Uterus (tissue), 4 donors: ENCODE data around the gene C19orf73. TPM values are rescaled to one million over a fixed set of nuclear protein-coding genes. Genes with fewer than 3 reads are reported as not detected.

Experiments used
- DNase-seq, 2 donors: peaks; one replicate each; pipeline ENCODE4 v3.0.0-alpha.2; 2019 to 2020
- H3K27ac ChIP-seq, 2 donors: fragments of 200-600 bp; sonication (generic); 1 replicate in 1 of 2; 2 replicates in 1 of 2; pipeline ENCODE4 v1.5.1; 2016 to 2018
- H3K27me3 ChIP-seq, 2 donors: fragments of 200-600 bp; sonication (generic); one replicate each; pipeline ENCODE4 v1.5.1; 2018 to 2019; ENCODE audit warnings: control low read depth in 1 of 2
- H3K36me3 ChIP-seq, 2 donors: fragments of 200-600 bp; sonication (generic); one replicate each; pipeline ENCODE4 v1.5.1; 2019; ENCODE audit warnings: control low read depth in 1 of 2
- H3K4me1 ChIP-seq, 2 donors: fragments of 200-600 bp; sonication (generic); one replicate each; pipeline ENCODE4 v1.5.1; 2018 to 2019; ENCODE audit warnings: control low read depth in 1 of 2
- H3K4me3 ChIP-seq, 2 donors: fragments of 200-600 bp; sonication (generic); 1 replicate in 1 of 2; 2 replicates in 1 of 2; pipeline ENCODE4 v1.5.1; 2018 to 2019; ENCODE audit warnings: mild to moderate bottlenecking in 1 of 2
- H3K9me3 ChIP-seq, 2 donors: fragments of 200-600 bp; sonication (generic); one replicate each; pipeline ENCODE4 v1.5.1; 2019; ENCODE audit warnings: control low read depth in 1 of 2
- CTCF ChIP-seq, 4 experiments: fragments of 200-600 bp in 2 of 4; fragments of 450-650 bp in 2 of 4; sonication (generic) in 2 of 4; IDR thresholded peaks; one replicate each; pipeline ENCODE4 v1.5.1; 2016 to 2019; ENCODE audit warnings: antibody characterized with exemption in 4 of 4, mild to moderate bottlenecking in 2 of 4, moderate library complexity in 1 of 4
- POLR2A ChIP-seq, 2 donors: fragments of 450-650 bp; IDR thresholded peaks; one replicate each; pipeline ENCODE4 v1.6.1; 2016; ENCODE audit warnings: antibody characterized with exemption in 2 of 2, mild to moderate bottlenecking in 1 of 2, moderate library complexity in 1 of 2
- intact Hi-C: fragments of 100-400 bp; cut with DNase I; formaldehyde crosslinking; loops from one replicate; pipeline ENCODE4 v1.15.1; 2023; ENCODE audit warnings: low total_unique reads
- total RNA-seq, 4 donors: library from RNA; depleted of rRNA in 3 of 4; stranded (reverse); fragments of >200 nt in 3 of 4; gene quantifications; one replicate each; pipeline versions ENCODE4 v1.1.0 to v1.2.4, GENCODE V29; 2014 to 2023
- donor health status: DM: yes; HTN: yes; CAD: no.

C19orf73 gene
- total RNA-seq, 4 donors from 2014 or later, result not detected

- Histone ChIP-seq H3K4me3 (no peak overlapping the region), H3K4me1 (no peaks in the 10 kb centered on the region), H3K27ac (peak overlapping the region in 1 of 2 donors; percentile 67), H3K9me3 (no peaks in the 10 kb centered on the region), H3K27me3 (no peaks in the 10 kb centered on the region), H3K36me3 (no peaks in the 10 kb centered on the region)
- intact Hi-C loops, result no loop called here
- DNase-seq, result no peak
- TF ChIP-seq POLR2A (IDR thresholded peaks at IDR 0.05), result no peak
- no peak for TF ChIP-seq CTCF (IDR thresholded peaks at IDR 0.05)
These were observed 46.3 kb upstream of the C19orf73 start for GRCh38 chr19:49165111-49165750.

- H3K36me3 ChIP-seq, result no peaks in the 10 kb centered on the region
- no peaks in the 10 kb centered on the region for H3K4me1 ChIP-seq
- no peak for DNase-seq
- no peaks in the 10 kb centered on the region for H3K9me3 ChIP-seq
- no peak overlapping the region for H3K4me3 ChIP-seq
- intact Hi-C loops, result no loop called here
- no peaks in the 10 kb centered on the region for H3K27me3 ChIP-seq
- TF ChIP-seq CTCF (IDR thresholded peaks at IDR 0.05) (no peak), POLR2A (IDR thresholded peaks at IDR 0.05) (no peak)
- H3K27ac ChIP-seq, result no peak overlapping the region
These were observed 43.0 kb upstream of the C19orf73 start for GRCh38 chr19:49161987-49162386.

GRCh38 chr19:49160450-49161189 is 41.7 kb upstream of the C19orf73 start:
- Histone ChIP-seq H3K4me1 (no peaks in the 10 kb centered on the region), H3K36me3 (no peaks in the 10 kb centered on the region), H3K27ac (no peak overlapping the region), H3K27me3 (no peaks in the 10 kb centered on the region), H3K9me3 (no peaks in the 10 kb centered on the region), H3K4me3 (no peak overlapping the region)
- DNase-seq, result no peak
- TF ChIP-seq CTCF (IDR thresholded peaks at IDR 0.05), result no peak
- no peak for TF ChIP-seq POLR2A (IDR thresholded peaks at IDR 0.05)
- intact Hi-C loops, result no loop called here

GRCh38 chr19:49157445-49158224 is 38.7 kb upstream of the C19orf73 start, which contains the start of gene TRPM4:
TRPM4 (plus strand) TSS chr19:49157792; CDS start chr19:49157867, 75 bp downstream.
- DNase-seq, result peak; percentile 80 to 81
- Histone ChIP-seq H3K4me1 (no peaks in the 10 kb centered on the region), H3K36me3 (no peaks in the 10 kb centered on the region), H3K9me3 (no peaks in the 10 kb centered on the region), H3K27me3 (no peaks in the 10 kb centered on the region), H3K4me3 (peak within 1 kb of the TSS; percentile 50 to 86), H3K27ac (peak within 1 kb of the TSS; percentile 52 to 74)
- intact Hi-C loops, result no loop called here
- TF ChIP-seq CTCF (IDR thresholded peaks at IDR 0.05) (no peak), POLR2A (IDR thresholded peaks at IDR 0.05) (peak; percentile 65 to 81)
